KOPT-K1 (cell line): ENCODE data around the gene CRKL.
A peak's percentile ranks its signal among the peaks of the same experiment; 100 is the strongest.

Source experiments
- H3K27ac ChIP-seq: fragments of 200-600 bp; sonication (generic); 2 replicates; pipeline ENCODE4 v1.5.1; 2016; ENCODE audit warnings: antibody characterized with exemption, mild to moderate bottlenecking, low read depth, low read length; ENCODE audit not compliant: poor library complexity, severe bottlenecking
- H3K36me3 ChIP-seq: fragments of 200-600 bp; sonication (generic); 2 replicates; pipeline ENCODE4 v1.5.1; 2017; ENCODE audit warnings: antibody characterized with exemption, mild to moderate bottlenecking, low read length, moderate library complexity; ENCODE audit not compliant: insufficient read depth
- H3K9me3 ChIP-seq: fragments of 200-600 bp; sonication (generic); 2 replicates; pipeline ENCODE4 v1.5.1; 2017; ENCODE audit warnings: antibody characterized with exemption, low read length, mild to moderate bottlenecking; ENCODE audit not compliant: insufficient read depth, poor library complexity, severe bottlenecking

Gene CRKL

DNA sequence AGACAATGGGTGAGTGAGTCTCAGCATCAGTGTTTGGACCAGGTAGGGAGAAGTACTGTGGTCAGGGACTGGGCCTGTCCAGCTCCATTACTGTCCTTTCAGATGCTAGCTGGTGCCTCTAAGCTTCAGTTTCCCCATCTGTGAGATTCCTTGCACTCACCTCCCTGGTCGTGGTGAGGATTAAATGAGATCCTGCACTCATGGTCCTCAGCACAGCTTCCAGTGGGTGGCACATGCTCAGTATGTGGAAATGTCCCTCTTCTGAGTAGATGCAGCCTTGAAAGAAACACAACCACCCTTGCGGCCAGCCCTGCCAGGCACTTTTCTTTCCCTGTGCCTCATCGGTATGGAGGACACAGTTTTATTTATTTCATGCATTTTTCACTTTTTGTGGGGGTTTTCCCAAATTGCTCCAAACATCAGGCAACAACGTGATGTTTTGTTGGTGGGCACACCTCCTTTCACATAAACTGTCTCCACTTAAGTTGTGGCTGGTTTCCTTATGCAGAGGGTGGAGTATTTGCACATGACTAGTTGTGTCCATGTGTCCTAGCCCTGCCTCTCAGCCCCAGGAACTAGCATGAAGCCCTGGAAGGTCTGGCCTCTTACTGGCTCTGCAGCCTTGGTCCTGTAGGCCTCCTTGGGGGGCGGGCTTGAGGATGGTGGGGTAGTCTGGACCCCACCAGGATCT lies 66.0 kb downstream of the CRKL start:
- H3K27ac ChIP-seq: peak overlapping the region; percentile 87
- peaks cover 27% of the 10 kb centered on the region; the same call in 1 of the 2 replicates for H3K36me3 ChIP-seq
- H3K9me3 ChIP-seq: peaks cover 10% of the 10 kb centered on the region

DNA sequence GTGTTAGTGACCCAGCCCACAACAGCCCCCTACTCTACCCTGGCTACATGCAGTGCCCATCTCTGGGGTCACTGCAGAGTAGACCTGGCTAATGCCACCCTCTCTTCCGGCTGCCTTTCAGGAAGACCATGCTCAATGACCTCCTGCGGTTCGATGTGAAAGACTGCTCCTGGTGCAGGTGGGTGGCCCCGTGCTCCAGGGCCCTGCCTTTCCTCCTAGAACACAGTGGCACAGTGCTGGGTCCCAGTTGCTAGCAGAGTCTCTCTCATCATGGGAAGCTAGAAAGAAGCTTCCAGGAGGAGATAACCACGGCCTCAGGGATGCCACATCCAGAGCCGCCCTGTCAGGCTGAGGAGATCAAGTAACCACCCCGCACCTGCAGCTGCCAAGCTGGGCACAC lies 68.5 kb downstream of the CRKL start:
- peaks cover 40% of the 10 kb centered on the region; the same call in 1 of the 2 replicates for H3K36me3 ChIP-seq
- no peak overlapping the region for H3K27ac ChIP-seq
- no peaks in the 10 kb centered on the region for H3K9me3 ChIP-seq

DNA sequence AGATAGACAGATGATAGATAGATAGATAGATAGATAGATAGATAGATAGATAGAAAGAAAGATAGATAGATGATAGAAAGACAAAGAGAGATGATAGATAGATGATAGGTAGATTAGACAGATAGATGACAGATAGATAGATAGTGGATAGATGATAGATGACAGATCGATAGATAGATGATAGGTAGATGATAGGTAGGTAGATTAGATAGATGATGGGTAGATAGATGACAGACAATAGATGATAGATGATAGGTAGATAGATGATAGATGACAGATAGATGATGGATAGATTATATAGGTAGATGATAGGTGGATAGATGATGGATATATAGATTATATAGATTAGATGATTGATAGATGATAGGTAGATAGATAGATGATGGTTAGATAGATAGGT lies 69.2 kb downstream of the CRKL start:
- H3K27ac ChIP-seq: no peak overlapping the region
- no peaks in the 10 kb centered on the region for H3K9me3 ChIP-seq
- H3K36me3 ChIP-seq: peaks cover 46% of the 10 kb centered on the region; the same call in 1 of the 2 replicates

DNA sequence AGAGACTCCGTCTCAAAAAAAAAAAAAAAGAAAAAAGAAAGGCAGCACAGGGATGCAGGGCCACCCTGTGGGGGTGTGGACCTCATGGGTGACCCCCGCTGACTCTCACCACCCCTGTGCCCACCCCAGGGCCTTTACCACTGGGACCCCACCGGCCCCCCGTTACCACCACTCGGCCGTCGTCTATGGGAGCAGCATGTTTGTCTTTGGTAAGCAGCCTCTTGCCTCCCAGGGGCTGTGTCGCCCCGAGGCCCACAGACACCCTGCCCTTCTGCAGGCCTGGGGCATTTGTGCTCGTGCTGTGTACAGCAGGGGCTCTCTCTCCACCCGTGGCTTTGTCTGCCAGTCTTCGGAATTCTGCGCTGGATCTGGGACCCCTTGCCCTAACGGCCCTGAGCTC lies 70.2 kb downstream of the CRKL start:
- H3K36me3 ChIP-seq: peaks cover 56% of the 10 kb centered on the region; the same call in 1 of the 2 replicates
- H3K9me3 ChIP-seq: no peaks in the 10 kb centered on the region

DNA sequence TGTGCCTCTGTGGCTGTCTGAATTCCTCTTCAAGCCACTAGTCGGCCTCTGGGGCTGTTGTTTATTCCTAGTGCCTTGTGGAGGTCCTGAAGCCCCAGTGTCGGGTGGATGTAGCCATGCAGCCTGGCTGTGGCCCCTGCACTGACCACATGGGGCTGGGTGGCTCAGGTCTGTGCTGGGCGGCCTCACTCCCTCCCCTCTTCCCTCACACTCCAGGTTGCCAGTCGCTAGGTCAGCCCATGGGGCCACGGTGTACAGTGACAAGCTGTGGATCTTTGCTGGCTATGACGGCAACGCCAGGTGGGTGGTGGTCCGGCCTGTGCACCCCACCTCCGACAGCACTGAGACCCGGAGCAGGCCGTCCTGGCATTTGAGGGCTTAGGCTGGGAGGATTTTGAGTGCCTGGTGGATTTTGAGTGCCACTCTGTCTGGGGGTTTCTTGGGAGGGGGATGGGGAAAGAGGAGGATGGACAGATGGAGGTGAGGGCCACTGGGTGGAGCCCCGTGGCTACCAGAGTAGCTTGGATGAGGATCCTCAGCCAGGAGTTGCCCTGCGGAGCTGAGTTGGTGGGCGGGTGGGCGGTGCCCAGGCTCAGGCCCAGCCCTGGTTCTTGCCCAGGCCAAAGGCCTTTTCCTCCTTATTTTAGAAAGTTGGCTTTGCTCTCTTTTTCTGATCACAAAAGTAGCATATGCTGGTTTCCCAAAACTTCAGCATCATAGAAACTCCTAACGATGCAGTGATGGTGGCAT lies 71.5 kb downstream of the CRKL start:
- Histone ChIP-seq H3K36me3 (peaks cover 67% of the 10 kb centered on the region; the same call in 1 of the 2 replicates), H3K9me3 (no peaks in the 10 kb centered on the region), H3K27ac (no peak overlapping the region)

More for the DNA sequence above, 70.2 kb downstream of the CRKL start:
- no peak overlapping the region for H3K27ac ChIP-seq

DNA sequence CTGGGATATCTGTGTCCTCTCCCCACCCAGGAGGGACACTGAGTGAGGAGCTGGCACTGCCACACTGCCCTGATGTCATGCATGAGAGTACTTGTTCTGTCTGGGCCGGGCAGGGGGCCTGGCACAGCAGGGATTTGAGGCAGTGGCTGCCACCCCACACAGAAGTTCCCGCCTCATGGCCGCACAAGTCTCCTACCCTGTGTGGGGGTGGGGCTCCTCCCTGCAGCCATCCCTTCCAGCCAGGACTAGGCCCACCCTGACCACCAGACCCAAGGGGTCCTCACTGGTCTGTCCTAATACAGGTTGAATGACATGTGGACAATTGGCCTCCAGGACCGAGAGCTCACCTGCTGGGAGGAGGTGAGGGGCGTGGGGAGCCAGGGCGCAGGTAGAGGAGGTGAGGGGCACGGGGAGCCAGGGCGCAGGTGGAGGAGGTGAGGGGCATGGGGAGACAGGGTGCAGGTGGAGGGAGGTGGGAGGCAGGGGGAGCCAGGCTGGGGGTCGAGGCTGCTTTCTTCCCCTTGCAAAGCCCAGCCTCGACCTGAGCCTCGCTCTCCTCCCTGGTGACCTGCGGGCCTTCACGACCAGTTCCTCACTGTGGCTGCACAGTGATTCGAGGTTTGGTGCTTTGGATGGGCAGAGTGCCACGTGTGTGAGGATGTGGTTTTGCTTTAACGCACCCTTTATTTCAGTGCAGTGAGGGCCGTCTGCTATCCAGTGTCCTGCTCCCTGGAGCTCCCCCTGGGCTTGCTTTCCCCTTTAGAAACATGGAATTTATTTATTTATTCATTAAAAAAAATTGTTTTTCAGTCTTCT lies 72.3 kb downstream of the CRKL start:
- no peak overlapping the region for H3K27ac ChIP-seq
- no peaks in the 10 kb centered on the region for H3K9me3 ChIP-seq
- H3K36me3 ChIP-seq: peaks cover 67% of the 10 kb centered on the region; the same call in 1 of the 2 replicates

GRCh38 chr22:20990184-20991180 lies 73.3 kb downstream of the CRKL start:
- H3K36me3 ChIP-seq: peaks cover 65% of the 10 kb centered on the region; the same call in 1 of the 2 replicates
- H3K9me3 ChIP-seq: no peaks in the 10 kb centered on the region
- no peak overlapping the region for H3K27ac ChIP-seq

GRCh38 chr22:20991252-20992055 lies 74.2 kb downstream of the CRKL start:
- H3K27ac ChIP-seq: no peak overlapping the region
- peaks cover 67% of the 10 kb centered on the region; the same call in 1 of the 2 replicates for H3K36me3 ChIP-seq
- no peaks in the 10 kb centered on the region for H3K9me3 ChIP-seq

DNA sequence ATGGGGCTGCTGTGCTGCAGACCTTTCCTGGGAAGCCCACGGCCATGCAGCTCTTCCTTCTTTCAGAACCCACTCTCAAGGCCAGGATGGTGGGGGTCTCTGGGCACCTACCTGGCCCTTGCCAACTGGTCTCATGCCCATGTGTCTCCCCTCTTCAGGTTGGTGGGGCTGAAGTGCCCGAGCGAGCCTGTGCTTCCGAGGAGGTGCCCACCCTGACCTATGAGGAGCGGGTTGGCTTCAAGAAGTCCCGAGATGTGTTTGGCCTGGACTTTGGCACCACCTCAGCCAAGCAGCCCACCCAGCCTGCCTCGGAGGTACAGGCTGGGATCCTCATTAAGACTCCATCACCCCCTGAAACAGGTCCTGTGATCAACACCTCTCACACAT lies 74.8 kb downstream of the CRKL start:
- Histone ChIP-seq H3K9me3 (no peaks in the 10 kb centered on the region), H3K27ac (no peak overlapping the region), H3K36me3 (peaks cover 67% of the 10 kb centered on the region; the same call in 1 of the 2 replicates)

DNA sequence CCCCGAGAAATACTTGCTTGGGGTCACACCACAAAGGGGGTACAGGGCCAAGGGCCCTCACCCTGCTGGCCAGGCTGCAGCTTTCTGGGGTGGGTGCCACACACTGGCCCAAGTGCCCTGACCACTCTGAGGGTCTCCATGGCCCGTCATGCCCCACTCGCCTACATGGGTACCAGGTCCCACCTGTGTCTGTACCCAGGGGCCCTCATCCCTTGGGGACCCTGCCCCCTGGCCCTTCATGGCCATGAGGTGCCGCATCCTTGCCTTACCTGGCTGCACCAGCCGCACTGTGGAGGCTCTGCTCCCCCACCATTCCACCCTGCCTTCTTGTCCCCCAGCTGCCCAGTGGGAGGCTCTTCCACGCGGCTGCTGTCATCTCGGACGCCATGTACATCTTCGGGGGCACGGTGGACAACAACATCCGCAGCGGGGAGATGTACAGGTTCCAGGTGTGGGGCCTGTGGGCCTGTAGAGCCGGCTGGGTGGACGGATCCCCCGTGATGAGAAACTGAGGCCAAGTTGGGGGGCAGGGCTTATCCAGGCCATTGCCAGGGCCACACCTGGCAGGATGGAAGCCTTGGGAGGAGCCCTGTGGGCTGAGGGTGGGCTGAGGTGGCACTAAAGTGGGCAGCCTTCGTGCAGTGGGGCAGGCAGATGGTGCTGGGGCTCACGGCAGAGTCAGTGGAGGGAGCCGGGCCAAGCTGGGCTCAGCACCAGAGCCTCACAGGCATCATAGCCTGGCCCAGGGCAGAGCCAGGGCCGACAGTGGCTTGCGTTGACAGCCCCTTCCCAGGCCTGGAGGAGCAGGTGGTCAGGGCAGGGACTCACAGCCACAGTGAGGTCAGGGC lies 75.5 kb downstream of the CRKL start:
- H3K9me3 ChIP-seq: no peaks in the 10 kb centered on the region
- no peak overlapping the region for H3K27ac ChIP-seq
- peaks cover 67% of the 10 kb centered on the region; the same call in 1 of the 2 replicates for H3K36me3 ChIP-seq

- Histone ChIP-seq H3K36me3 (peaks cover 67% of the 10 kb centered on the region), H3K9me3 (no peaks in the 10 kb centered on the region), H3K27ac (no peak overlapping the region)
These were observed 76.3 kb downstream of the CRKL start for GRCh38 chr22:20993304-20994127.
